Measurements from ENCODE around the gene DGCR8.
A peak's percentile ranks its signal among the peaks of the same experiment; 100 is the strongest.

The DGCR8 gene

DNA sequence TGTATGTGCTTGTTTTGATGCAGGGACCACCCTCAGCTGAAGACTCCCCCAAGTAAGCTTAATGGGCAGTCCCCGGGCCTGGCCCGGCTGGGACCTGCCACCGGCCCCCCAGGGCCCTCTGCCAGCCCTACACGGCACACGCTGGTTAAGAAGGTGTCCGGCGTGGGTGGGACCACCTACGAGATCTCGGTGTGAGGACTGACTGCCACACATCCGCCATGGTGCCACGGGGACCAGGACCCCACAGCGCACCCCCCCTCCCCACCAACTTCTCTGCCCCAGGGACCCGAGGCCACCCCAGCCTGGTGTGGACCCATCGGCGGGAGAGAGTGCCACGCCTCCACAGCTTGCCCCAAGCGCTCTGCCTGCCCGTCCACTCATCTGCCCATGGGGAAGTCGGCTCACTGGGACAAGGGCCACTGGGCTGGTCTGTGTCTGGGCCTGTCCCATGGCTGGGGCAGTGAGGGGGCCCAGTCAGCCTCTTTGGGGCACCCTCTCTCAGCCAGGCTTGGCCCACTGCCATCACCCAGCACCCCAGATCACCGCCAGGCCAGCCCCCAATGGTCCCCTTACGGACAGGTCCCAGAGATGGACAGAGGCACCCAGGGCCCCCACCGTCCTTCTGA, 65.3 kb downstream of the DGCR8 start:
- Histone ChIP-seq H3K4me3 (ENCODE audit: low read depth, low read length) (no peak overlapping the region), H3K4ac (ENCODE audit: low read depth, low read length) (no peak overlapping the region), H3K4me2 (ENCODE audit: low read length) (no peak overlapping the region), H3K9ac (ENCODE audit: low read length) (no peak overlapping the region), H3K36me3 (ENCODE audit: control insufficient read depth in 1 of 2, insufficient read depth in 2 of 2, low read length in 2 of 2) (peaks cover 15 to 21% of the 10 kb centered on the region in 2 experiments), H3K4me1 (ENCODE audit: control insufficient read depth in 1 of 2, insufficient read depth in 2 of 2, low read length in 2 of 2) (peaks cover 13 to 15% of the 10 kb centered on the region in 2 experiments), H2BK12ac (ENCODE audit: low read length) (no peak overlapping the region), H2AFZ (ENCODE audit: insufficient read depth, low read length, poor library complexity) (no peak overlapping the region), H3K23ac (ENCODE audit: low read length) (no peak overlapping the region), H3K14ac (ENCODE audit: low read length) (no peak overlapping the region), H2BK5ac (ENCODE audit: low read depth, low read length, poor library complexity) (no peak overlapping the region), H3K9me3 (ENCODE audit: insufficient read depth, low read depth, low read length) (no peaks in the 10 kb centered on the region), H2AK5ac (ENCODE audit: low read length) (no peak overlapping the region), H4K91ac (ENCODE audit: low read depth, low read length) (no peak overlapping the region), H4K12ac (ENCODE audit: low read depth, low read length) (no peak overlapping the region), H3K79me2 (ENCODE audit: control insufficient read depth, insufficient read depth, low read length, poor library complexity) (no peaks in the 10 kb centered on the region), H4K8ac (ENCODE audit: low read depth, low read length) (no peak overlapping the region), H3K18ac (ENCODE audit: low read length) (peak overlapping the region; percentile 15), H3K79me1 (ENCODE audit: low read length) (peaks cover 7% of the 10 kb centered on the region), H3K27me3 (ENCODE audit: insufficient read depth, low read length) (no peaks in the 10 kb centered on the region), H2BK120ac (ENCODE audit: insufficient read depth, low read length, poor library complexity) (peak overlapping the region; percentile 27), H3K27ac (ENCODE audit: low read depth, low read length) (no peak overlapping the region)
- no CpG with 5 or more reads among the region's 22 CpGs for WGBS (ENCODE audit: extremely low coverage, insufficient coverage, insufficient read length)
- no peak for DNase-seq

DNA sequence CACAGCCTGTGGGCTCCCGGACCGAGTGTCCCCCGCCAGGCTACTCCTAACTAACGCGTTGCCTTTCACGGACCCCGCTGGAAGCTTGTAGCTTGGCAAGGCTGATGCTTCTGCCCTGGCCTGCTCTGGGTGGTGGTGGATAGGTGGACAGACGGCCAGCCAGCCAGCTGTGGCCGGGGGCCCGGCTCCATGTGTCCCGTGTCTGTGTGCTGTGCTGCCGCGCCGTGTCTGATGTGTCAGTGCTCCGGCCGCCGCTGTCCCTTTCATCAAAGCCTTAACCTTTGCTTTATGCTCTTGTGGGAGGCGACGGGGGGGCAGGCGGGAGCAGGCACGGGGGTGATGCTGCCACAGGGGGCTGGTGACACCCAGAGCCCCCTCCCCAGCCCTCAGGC, 65.8 kb downstream of the DGCR8 start:
- no peak overlapping the region for H3K27ac ChIP-seq (ENCODE audit: low read depth, low read length)
- no peak overlapping the region for H3K4ac ChIP-seq (ENCODE audit: low read depth, low read length)
- H3K79me1 ChIP-seq (ENCODE audit: low read length): peaks cover 7% of the 10 kb centered on the region
- no peaks in the 10 kb centered on the region for H3K79me2 ChIP-seq (ENCODE audit: control insufficient read depth, insufficient read depth, low read length, poor library complexity)
- peaks cover 15 to 21% of the 10 kb centered on the region in 2 experiments for H3K36me3 ChIP-seq (ENCODE audit: control insufficient read depth in 1 of 2, insufficient read depth in 2 of 2, low read length in 2 of 2)
- H2AK5ac ChIP-seq (ENCODE audit: low read length): no peak overlapping the region
- H4K12ac ChIP-seq (ENCODE audit: low read depth, low read length): no peak overlapping the region
- no peak overlapping the region for H3K14ac ChIP-seq (ENCODE audit: low read length)
- no peak overlapping the region for H2BK5ac ChIP-seq (ENCODE audit: low read depth, low read length, poor library complexity)
- DNase-seq: no peak
- H2BK12ac ChIP-seq (ENCODE audit: low read length): no peak overlapping the region
- no peak overlapping the region for H3K4me2 ChIP-seq (ENCODE audit: low read length)
- no peak overlapping the region for H2AFZ ChIP-seq (ENCODE audit: insufficient read depth, low read length, poor library complexity)
- no peak overlapping the region for H3K23ac ChIP-seq (ENCODE audit: low read length)
- no peaks in the 10 kb centered on the region for H3K27me3 ChIP-seq (ENCODE audit: insufficient read depth, low read length)
- peak overlapping the region; percentile 27 for H2BK120ac ChIP-seq (ENCODE audit: insufficient read depth, low read length, poor library complexity)
- H4K91ac ChIP-seq (ENCODE audit: low read depth, low read length): no peak overlapping the region
- WGBS (ENCODE audit: extremely low coverage, insufficient coverage, insufficient read length): no CpG with 5 or more reads among the region's 21 CpGs
- peaks cover 13 to 15% of the 10 kb centered on the region in 2 experiments for H3K4me1 ChIP-seq (ENCODE audit: control insufficient read depth in 1 of 2, insufficient read depth in 2 of 2, low read length in 2 of 2)
- no peak overlapping the region for H3K4me3 ChIP-seq (ENCODE audit: low read depth, low read length)
- no peak overlapping the region for H4K8ac ChIP-seq (ENCODE audit: low read depth, low read length)
- H3K9me3 ChIP-seq (ENCODE audit: insufficient read depth, low read depth, low read length): no peaks in the 10 kb centered on the region
- H3K9ac ChIP-seq (ENCODE audit: low read length): no peak overlapping the region
- peak overlapping the region; percentile 15 for H3K18ac ChIP-seq (ENCODE audit: low read length)

DNA sequence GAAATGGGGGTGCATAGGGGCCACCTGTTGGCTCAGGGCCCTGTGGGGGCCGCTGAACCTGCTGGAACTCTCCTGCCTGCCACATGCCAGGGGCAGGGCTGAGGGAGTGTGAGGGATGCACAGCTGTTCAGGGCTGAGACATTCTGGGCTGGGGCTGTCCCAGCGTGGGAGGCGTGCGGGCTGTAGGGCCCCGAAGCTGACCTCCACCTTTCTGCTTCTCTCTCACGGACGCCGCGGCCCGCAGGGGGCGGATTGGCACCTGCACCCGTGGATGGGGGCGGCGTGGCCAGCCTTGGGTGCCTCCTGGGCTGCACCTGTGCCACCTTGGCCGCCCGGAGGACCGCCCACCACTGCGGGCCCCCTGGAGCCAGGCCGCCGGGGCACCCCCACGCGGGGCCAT, 66.7 kb downstream of the DGCR8 start:
- Histone ChIP-seq H3K4me3 (ENCODE audit: low read depth, low read length) (no peak overlapping the region), H2BK12ac (ENCODE audit: low read length) (no peak overlapping the region), H4K91ac (ENCODE audit: low read depth, low read length) (no peak overlapping the region), H2AK5ac (ENCODE audit: low read length) (no peak overlapping the region), H3K9ac (ENCODE audit: low read length) (no peak overlapping the region), H3K4ac (ENCODE audit: low read depth, low read length) (no peak overlapping the region), H3K27ac (ENCODE audit: low read depth, low read length) (no peak overlapping the region), H3K79me1 (ENCODE audit: low read length) (peaks cover 7% of the 10 kb centered on the region), H2BK120ac (ENCODE audit: insufficient read depth, low read length, poor library complexity) (no peak overlapping the region), H2BK5ac (ENCODE audit: low read depth, low read length, poor library complexity) (no peak overlapping the region), H3K79me2 (ENCODE audit: control insufficient read depth, insufficient read depth, low read length, poor library complexity) (no peaks in the 10 kb centered on the region), H3K23ac (ENCODE audit: low read length) (no peak overlapping the region), H3K4me2 (ENCODE audit: low read length) (no peak overlapping the region), H3K36me3 (ENCODE audit: control insufficient read depth in 1 of 2, insufficient read depth in 2 of 2, low read length in 2 of 2) (peaks cover 15 to 21% of the 10 kb centered on the region in 2 experiments), H3K27me3 (ENCODE audit: insufficient read depth, low read length) (no peaks in the 10 kb centered on the region), H4K8ac (ENCODE audit: low read depth, low read length) (no peak overlapping the region), H3K4me1 (ENCODE audit: control insufficient read depth in 1 of 2, insufficient read depth in 2 of 2, low read length in 2 of 2) (peaks cover 7% of the 10 kb centered on the region in 2 experiments), H3K9me3 (ENCODE audit: insufficient read depth, low read depth, low read length) (no peaks in the 10 kb centered on the region), H2AFZ (ENCODE audit: insufficient read depth, low read length, poor library complexity) (no peak overlapping the region), H4K12ac (ENCODE audit: low read depth, low read length) (no peak overlapping the region), H3K14ac (ENCODE audit: low read length) (no peak overlapping the region), H3K18ac (ENCODE audit: low read length) (no peak overlapping the region)
- DNase-seq: no peak
- no CpG with 5 or more reads among the region's 22 CpGs for WGBS (ENCODE audit: extremely low coverage, insufficient coverage, insufficient read length)

DNA sequence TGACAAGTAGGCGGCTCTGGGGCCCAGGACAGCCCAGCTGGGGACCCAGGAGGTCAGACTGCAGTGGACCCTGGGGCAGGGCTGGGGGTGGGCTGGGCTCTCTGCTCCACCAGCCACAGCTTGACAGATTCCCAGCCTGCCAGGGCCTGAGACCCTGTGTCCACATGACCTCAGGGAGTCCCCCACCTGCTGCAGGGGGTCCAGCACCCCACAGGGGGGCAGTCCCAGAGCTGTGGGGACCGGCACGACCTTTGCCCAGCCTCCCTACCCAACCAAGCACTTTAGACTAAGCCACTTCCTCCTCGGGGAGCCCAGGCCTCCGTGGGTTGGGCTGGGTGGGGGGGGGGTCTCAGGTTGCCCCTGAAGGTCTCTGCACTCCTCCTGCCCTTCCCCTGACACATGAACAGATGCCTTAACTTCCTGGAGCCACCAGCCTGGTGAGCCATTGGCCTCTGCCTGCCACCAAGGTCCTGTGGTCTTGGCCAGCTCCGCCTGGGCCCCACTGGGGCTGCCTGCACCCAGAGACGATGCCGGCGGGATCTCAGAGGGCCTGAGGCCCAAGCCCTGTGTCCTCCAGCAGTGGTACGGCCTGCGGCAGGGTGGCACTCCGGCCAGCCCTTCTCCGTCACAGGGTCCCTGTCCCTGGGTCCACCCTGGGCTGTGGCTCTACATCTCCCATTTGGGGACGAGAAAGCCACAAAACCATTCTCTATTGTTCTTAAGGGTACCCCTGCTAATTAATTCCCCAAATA, 67.4 kb downstream of the DGCR8 start:
- no peak overlapping the region for H3K4me3 ChIP-seq (ENCODE audit: low read depth, low read length)
- H3K36me3 ChIP-seq (ENCODE audit: control insufficient read depth in 1 of 2, insufficient read depth in 2 of 2, low read length in 2 of 2): peaks cover 15 to 17% of the 10 kb centered on the region in 2 experiments
- H3K9me3 ChIP-seq (ENCODE audit: insufficient read depth, low read depth, low read length): no peaks in the 10 kb centered on the region
- H3K18ac ChIP-seq (ENCODE audit: low read length): no peak overlapping the region
- H4K91ac ChIP-seq (ENCODE audit: low read depth, low read length): no peak overlapping the region
- no peak overlapping the region for H4K8ac ChIP-seq (ENCODE audit: low read depth, low read length)
- no peak overlapping the region for H3K23ac ChIP-seq (ENCODE audit: low read length)
- H3K9ac ChIP-seq (ENCODE audit: low read length): no peak overlapping the region
- no peaks in the 10 kb centered on the region for H3K27me3 ChIP-seq (ENCODE audit: insufficient read depth, low read length)
- H3K4ac ChIP-seq (ENCODE audit: low read depth, low read length): no peak overlapping the region
- H3K79me1 ChIP-seq (ENCODE audit: low read length): peaks cover under 1% of the 10 kb centered on the region
- no peak overlapping the region for H2AFZ ChIP-seq (ENCODE audit: insufficient read depth, low read length, poor library complexity)
- H3K4me2 ChIP-seq (ENCODE audit: low read length): no peak overlapping the region
- H3K4me1 ChIP-seq (ENCODE audit: control insufficient read depth in 1 of 2, insufficient read depth in 2 of 2, low read length in 2 of 2): peaks cover under 1 to 1% of the 10 kb centered on the region in 2 experiments
- H4K12ac ChIP-seq (ENCODE audit: low read depth, low read length): no peak overlapping the region
- H2AK5ac ChIP-seq (ENCODE audit: low read length): no peak overlapping the region
- no peak overlapping the region for H2BK5ac ChIP-seq (ENCODE audit: low read depth, low read length, poor library complexity)
- no peak overlapping the region for H3K27ac ChIP-seq (ENCODE audit: low read depth, low read length)
- no peak overlapping the region for H2BK120ac ChIP-seq (ENCODE audit: insufficient read depth, low read length, poor library complexity)
- WGBS (ENCODE audit: extremely low coverage, insufficient coverage, insufficient read length): no CpG with 5 or more reads among the region's 14 CpGs
- no peak overlapping the region for H3K14ac ChIP-seq (ENCODE audit: low read length)
- no peak overlapping the region for H2BK12ac ChIP-seq (ENCODE audit: low read length)
- no peaks in the 10 kb centered on the region for H3K79me2 ChIP-seq (ENCODE audit: control insufficient read depth, insufficient read depth, low read length, poor library complexity)
- no peak for DNase-seq
